Coronary artery (tissue), 2 donors: ENCODE results near the gene NPW.
"Not testable (repeated sequence)": the region's sequence is repeated elsewhere in the genome, so short reads cannot be mapped to it uniquely, and the experiment has no call there.

Experiments
- DNase-seq: peaks from one replicate; pipeline ENCODE4 v3.0.0-alpha.2; 2017; ENCODE audit warnings: low spot score
- H3K27ac ChIP-seq, 2 donors: fragments of 200-600 bp; sonication (generic); one replicate each; pipeline ENCODE4 v1.5.1; 2016 to 2019
- H3K4me3 ChIP-seq: fragments of 200-600 bp; sonication (generic); 2 replicates; pipeline ENCODE4 v1.5.1; 2016; ENCODE audit warnings: mild to moderate bottlenecking, moderate library complexity
- TF ChIP-seq, protein P1 (sequence below): fragments of 200-600 bp; sonication (generic); IDR thresholded peaks from one replicate; pipeline ENCODE4 v1.5.1; 2019; ENCODE audit warnings: antibody characterized with exemption

NPW gene

DNA sequence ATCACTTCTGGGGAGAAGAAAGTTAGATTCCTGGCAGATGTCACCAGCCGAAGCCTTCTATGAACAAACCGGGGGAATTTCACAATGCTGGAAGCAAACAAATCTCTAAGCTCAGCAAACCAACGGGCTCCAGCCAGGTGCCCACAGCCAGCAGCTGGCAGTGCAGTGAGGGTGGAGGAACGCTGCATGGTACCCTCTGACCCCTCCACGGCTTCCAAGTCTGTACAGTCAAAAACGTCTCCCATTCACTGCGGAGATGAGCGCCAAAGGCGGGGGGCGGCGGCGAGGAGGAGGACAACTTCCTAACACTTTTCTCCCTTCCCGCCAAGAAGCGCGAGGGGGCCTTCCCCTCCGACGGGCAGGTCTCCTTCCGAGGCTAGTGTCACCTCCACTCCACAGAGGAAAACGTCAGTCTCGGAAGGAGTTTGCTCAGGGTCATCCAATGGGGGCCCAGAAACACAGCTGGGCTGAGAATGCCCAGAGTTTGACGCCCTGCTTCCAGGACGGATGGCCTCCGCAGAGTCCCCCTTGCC is 10.9 kb upstream of the NPW start:
- Histone ChIP-seq H3K27ac (peak overlapping the region; percentile 21 to 96), H3K4me3 (peak overlapping the region; percentile 85)
- TF ChIP-seq, protein P1, sequence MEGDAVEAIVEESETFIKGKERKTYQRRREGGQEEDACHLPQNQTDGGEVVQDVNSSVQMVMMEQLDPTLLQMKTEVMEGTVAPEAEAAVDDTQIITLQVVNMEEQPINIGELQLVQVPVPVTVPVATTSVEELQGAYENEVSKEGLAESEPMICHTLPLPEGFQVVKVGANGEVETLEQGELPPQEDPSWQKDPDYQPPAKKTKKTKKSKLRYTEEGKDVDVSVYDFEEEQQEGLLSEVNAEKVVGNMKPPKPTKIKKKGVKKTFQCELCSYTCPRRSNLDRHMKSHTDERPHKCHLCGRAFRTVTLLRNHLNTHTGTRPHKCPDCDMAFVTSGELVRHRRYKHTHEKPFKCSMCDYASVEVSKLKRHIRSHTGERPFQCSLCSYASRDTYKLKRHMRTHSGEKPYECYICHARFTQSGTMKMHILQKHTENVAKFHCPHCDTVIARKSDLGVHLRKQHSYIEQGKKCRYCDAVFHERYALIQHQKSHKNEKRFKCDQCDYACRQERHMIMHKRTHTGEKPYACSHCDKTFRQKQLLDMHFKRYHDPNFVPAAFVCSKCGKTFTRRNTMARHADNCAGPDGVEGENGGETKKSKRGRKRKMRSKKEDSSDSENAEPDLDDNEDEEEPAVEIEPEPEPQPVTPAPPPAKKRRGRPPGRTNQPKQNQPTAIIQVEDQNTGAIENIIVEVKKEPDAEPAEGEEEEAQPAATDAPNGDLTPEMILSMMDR: no peak
- no peak for DNase-seq

DNA sequence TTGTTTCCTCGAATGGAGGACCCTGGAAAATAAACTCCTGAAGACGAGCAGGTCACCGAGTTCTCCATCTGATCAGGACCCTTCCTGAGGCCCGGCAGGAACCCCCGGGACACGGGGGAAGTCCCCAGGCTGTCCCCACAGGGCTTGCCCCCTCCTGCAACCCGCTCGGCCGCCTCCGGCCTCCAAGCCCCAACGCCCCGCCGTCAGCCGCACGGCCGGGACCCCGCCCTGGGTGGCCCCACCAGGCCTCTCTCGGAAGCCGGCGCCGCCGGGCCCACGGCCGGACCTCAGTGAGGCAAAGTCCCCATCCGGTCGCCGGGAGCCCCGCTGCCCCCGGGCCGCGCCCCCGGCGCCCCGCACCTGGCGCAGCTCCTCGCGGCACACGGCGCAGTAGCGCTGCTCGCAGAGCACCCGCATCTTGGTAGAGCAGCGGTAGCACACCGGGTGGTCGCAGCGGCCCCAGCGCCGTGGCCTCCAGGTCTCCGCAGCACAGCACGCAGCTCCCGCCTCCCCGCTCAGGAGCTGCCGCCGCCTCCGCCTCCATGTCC is 10.3 kb upstream of the NPW start:
- Histone ChIP-seq H3K27ac (peak overlapping the region; percentile 21 to 96), H3K4me3 (peak overlapping the region; percentile 85)
- DNase-seq: no peak
- TF ChIP-seq, protein P1: no peak

DNA sequence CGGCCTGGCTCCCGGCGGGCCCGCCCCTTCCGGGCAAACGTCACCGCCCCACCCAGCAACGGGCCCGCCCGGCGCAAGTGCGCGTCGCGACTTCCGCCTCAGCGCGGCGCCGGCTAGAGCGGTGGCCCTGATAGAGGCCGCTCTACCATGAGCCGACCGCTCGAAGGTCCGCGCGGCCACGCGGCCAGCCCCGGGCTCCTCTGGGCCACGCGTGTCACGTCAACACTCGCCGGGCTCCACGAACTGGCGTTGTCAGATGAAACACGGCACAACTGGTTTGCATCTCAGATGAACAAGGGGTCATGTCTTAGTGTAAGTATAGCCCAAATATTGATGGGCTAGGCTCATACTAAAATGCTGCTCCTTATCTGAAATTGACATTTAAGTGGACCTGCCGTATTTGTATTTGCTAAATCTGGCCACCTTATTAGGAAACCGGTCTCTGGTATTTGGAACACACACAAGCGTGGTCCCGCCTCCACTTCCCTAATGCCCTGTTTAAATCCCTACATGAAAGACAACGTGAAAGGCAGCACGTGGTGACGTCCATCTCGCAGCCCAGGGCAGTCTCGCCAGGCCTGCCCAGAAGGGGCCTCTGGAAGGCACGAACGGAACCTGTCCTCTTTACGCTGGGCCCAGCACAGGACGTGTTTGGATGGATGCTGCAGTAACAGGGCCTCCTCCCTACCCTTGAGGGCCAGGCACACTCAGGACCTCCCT is 9.6 kb upstream of the NPW start, which contains the start of gene ZNF598:
Gene ZNF598, minus strand, starts transcription at position 31 of the 720 bp plus-strand sequence.
- Histone ChIP-seq H3K4me3 (peak within 1 kb of the TSS; percentile 85), H3K27ac (peak within 1 kb of the TSS; percentile 80 to 96)
- TF ChIP-seq, protein P1: no peak
- no peak for DNase-seq

DNA sequence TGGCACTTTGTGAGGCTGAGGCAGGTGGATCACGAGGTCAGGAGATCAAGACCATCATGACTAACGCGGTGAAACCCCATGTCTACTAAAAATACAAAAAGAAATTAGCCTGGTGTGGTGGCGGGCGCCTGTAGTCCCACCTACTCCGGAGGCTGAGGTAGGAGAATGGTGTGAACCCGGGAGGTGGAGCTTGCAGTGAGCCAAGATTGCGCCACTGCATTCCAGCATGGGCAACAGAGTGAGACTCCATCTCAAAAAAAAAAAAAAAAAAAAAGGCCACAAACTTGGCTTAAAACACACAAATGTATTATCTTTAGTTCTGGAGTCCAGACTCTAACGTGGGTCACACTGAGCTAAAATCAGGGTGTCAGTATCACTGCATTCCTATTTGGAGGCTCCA is 7.9 kb upstream of the NPW start:
- H3K27ac ChIP-seq, DNase-seq: not testable (repeated sequence)

DNA sequence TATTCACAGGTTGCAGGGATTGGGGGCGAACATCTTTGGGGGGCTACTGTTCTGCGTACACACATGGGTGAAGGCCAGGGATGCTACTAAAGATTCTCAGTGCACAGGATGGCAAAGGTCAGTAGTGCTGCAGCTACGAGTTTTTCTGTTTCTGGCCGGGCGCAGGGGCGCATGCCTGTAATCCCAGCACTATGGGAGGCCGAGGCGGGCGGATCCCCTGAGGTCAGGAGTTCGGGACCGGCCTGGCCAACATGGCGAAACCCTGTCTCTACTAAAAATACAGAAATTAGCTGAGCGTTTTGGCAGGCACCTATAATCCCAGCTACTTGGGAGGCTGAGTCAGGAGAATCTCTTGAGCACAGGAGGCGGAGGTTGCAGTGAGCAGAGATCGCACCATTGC is 6.1 kb upstream of the NPW start:
- no peak overlapping the region for H3K4me3 ChIP-seq
- TF ChIP-seq, protein P1: no peak
- H3K27ac ChIP-seq: no peak overlapping the region
- DNase-seq: no peak

More for the DNA sequence above, 7.9 kb upstream of the NPW start:
- not testable (repeated sequence) for H3K4me3 ChIP-seq

DNA sequence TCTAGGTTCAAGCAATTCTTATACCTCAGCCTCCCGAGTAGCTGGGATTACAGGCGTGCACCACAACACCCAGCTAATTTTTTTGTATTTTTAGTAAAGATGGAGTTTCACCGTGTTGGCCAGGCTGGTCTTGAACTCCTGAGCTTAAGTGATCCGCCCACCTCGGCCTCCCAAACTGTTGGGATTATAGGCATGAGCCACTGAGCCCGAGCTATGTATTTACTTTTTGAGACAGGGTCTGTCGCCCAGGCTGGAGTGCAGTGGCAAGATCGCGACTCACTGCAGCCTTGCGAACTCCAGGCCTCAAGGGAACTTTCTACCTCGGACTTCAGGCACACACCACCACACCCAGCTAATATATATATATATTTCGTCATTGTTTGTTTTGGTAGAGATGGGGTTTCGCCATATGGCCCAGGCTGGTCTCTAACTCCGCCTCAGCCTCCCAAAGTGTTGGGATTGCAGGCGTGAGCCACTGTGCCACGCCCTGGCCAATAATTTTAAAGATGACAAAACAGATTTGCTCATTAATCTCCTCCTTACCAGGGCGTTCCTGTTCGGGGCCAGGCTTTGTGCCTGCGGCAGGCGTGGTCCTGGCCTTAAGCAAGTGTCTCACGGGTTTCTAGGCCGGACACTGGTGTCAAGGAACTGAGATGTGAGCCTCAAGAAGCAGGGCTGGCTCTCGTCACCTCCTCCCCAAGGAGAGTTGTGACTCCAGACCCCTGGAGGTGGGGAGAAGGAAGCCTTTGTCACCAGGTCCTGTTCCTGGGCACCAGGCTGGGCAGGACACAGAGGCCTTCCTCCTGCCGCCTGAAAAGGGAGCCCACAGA is 4.3 kb upstream of the NPW start:
- Histone ChIP-seq H3K4me3 (no peak overlapping the region), H3K27ac (no peak overlapping the region)
- TF ChIP-seq, protein P1: no peak
- DNase-seq: no peak

DNA sequence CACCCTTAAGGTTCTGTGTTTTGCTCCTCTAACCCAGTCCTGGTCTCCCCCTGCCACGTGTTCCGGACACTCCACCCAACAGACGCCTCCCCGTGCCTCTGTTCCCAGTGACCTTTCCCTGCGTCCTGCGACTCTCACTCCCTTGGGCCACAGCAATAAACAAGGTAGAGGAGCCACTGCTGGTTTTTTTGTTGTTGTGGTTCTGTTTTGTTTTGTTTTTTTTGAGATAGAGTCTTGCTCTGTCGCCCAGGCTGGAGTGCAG is 3.7 kb upstream of the NPW start:
- Histone ChIP-seq H3K27ac (no peak overlapping the region), H3K4me3 (no peak overlapping the region)
- DNase-seq: no peak
- TF ChIP-seq, protein P1: no peak
